H1 (cell line): Measurements from ENCODE around the gene KEL. TPM values are rescaled to one million over a fixed set of nuclear protein-coding genes. Genes with fewer than 3 reads are reported as not detected.

Experiments used
- CTCF ChIA-PET: fragments of 300-600 bp; sonication (Branson Sonifier 250); formaldehyde crosslinking; loops from one replicate; lab custom pipeline; 2021; ENCODE audit not compliant: partially characterized antibody; lab: Charles Lee
- POLR2A ChIA-PET: fragments of 300-600 bp; sonication (Branson Sonifier 250); formaldehyde crosslinking; loops from one replicate; lab custom pipeline; 2021; ENCODE audit warnings: inconsistent platforms; ENCODE audit not compliant: partially characterized antibody; lab: Charles Lee
- DNase-seq, 2 experiments: peaks; one replicate each; pipeline versions ENCODE4 v3.0.0 to v3.0.0-alpha.2; 2010 to 2022; ENCODE audit warnings: low spot score in 2 of 2, low read depth in 1 of 2, mixed read lengths in 1 of 2
- FAIRE-seq: peaks from 2 replicates; lab custom pipeline; 2011; peaks lifted over from hg19 to GRCh38; lab: Jason Lieb, UNC
- H2AFZ ChIP-seq: 2 replicates; pipeline ENCODE4 v1.8.1; 2012; ENCODE audit warnings: low read length, inconsistent platforms
- H2AK5ac ChIP-seq: 2 replicates; pipeline ENCODE4 v1.6.1; 2013; ENCODE audit warnings: low read depth, low read length
- H2BK120ac ChIP-seq: replicated peaks from 2 replicates; pipeline ENCODE3; 2013; ENCODE audit warnings: low read depth, low read length, inconsistent platforms
- H2BK12ac ChIP-seq: 2 replicates; pipeline ENCODE4 v1.6.1; 2013; ENCODE audit warnings: low read depth, low read length
- H2BK15ac ChIP-seq: 2 replicates; pipeline ENCODE4 v1.6.1; 2013; ENCODE audit warnings: low read length
- H2BK20ac ChIP-seq: 2 replicates; pipeline ENCODE4 v1.6.1; 2013; ENCODE audit warnings: low read length
- H2BK5ac ChIP-seq: 2 replicates; pipeline ENCODE4 v1.6.1; 2013; ENCODE audit warnings: low read depth, low read length
- H3K14ac ChIP-seq: 2 replicates; pipeline ENCODE4 v1.6.1; 2013; ENCODE audit warnings: inconsistent platforms; ENCODE audit not compliant: insufficient read length
- H3K18ac ChIP-seq: 2 replicates; pipeline ENCODE4 v1.6.1; 2013; ENCODE audit warnings: low read length; ENCODE audit errors: extremely low read depth
- H3K23ac ChIP-seq: 2 replicates; pipeline ENCODE4 v1.6.1; 2013; ENCODE audit warnings: inconsistent platforms; ENCODE audit not compliant: insufficient read length
- H3K23me2 ChIP-seq: 2 replicates; pipeline ENCODE4 v1.6.1; 2013; ENCODE audit warnings: low read depth, low read length
- H3K27ac ChIP-seq: 2 replicates; pipeline ENCODE4 v1.6.1; 2011; ENCODE audit warnings: low read depth, low read length, inconsistent platforms
- H3K27me3 ChIP-seq, 4 experiments: replicated peaks in 1 of 4; 1 replicate in 1 of 4; 2 replicates in 3 of 4; pipeline versions ENCODE4 v1.6.1 to v1.8.1; 2011 to 2013; ENCODE audit warnings: low read length in 3 of 4, mild to moderate bottlenecking in 3 of 4, inconsistent platforms in 2 of 4, mixed read lengths in 2 of 4, moderate library complexity in 1 of 4; ENCODE audit not compliant: control insufficient read depth in 3 of 4, insufficient read depth in 3 of 4; ENCODE audit errors: extremely low read depth in 1 of 4
- H3K36me3 ChIP-seq, 4 experiments: 2 replicates each; pipeline versions ENCODE4 v1.6.1 to v1.8.1; 2011 to 2013; ENCODE audit warnings: mild to moderate bottlenecking in 4 of 4, low read length in 3 of 4, moderate library complexity in 2 of 4, control low read depth in 1 of 4, inconsistent platforms in 1 of 4; ENCODE audit not compliant: insufficient read depth in 4 of 4, control insufficient read depth in 2 of 4
- H3K4ac ChIP-seq: replicated peaks from 2 replicates; pipeline ENCODE3; 2013; ENCODE audit warnings: low read length, low read depth, mixed read lengths, inconsistent platforms; ENCODE audit not compliant: insufficient read length
- H3K4me1 ChIP-seq, 4 experiments: replicated peaks in 1 of 4; 1 replicate in 1 of 4; 2 replicates in 3 of 4; pipeline versions ENCODE4 v1.6.1 to v1.8.1; 2011 to 2013; ENCODE audit warnings: low read length in 3 of 4, inconsistent platforms in 2 of 4, mixed read lengths in 1 of 4; ENCODE audit not compliant: insufficient read depth in 4 of 4, control insufficient read depth in 3 of 4
- H3K4me2 ChIP-seq, 2 experiments: 2 replicates each; pipeline versions ENCODE4 v1.6.1 to v1.8.1; 2011 to 2013; ENCODE audit warnings: low read depth in 2 of 2, low read length in 2 of 2, control low read depth in 1 of 2, inconsistent platforms in 1 of 2, mild to moderate bottlenecking in 1 of 2; ENCODE audit not compliant: insufficient read depth in 1 of 2
- H3K4me3 ChIP-seq, 4 experiments: fragments of 200-600, 300-600 bp in 1 of 4; sonication (generic), shearing (Covaris generic), sonication (Bioruptor Twin) in 1 of 4; 2 replicates each; pipeline versions ENCODE4 v1.5.1 to v1.8.1; 2011 to 2016; ENCODE audit warnings: low read length in 4 of 4, low read depth in 3 of 4, control low read depth in 2 of 4, inconsistent platforms in 2 of 4, mild to moderate bottlenecking in 2 of 4, mixed read lengths in 1 of 4, moderate library complexity in 1 of 4; ENCODE audit not compliant: insufficient read depth in 2 of 4; ENCODE audit errors: extremely low read depth in 1 of 4
- H3K56ac ChIP-seq: replicated peaks from 2 replicates; pipeline ENCODE3; 2013; ENCODE audit warnings: low read depth, mild to moderate bottlenecking, mixed read lengths, low read length, inconsistent platforms; ENCODE audit not compliant: insufficient read length
- H3K79me1 ChIP-seq: 2 replicates; pipeline ENCODE4 v1.6.1; 2013; ENCODE audit warnings: low read depth, low read length, control low read depth
- H3K79me2 ChIP-seq, 2 experiments: 2 replicates each; pipeline versions ENCODE4 v1.6.1 to v1.8.1; 2012 to 2013; ENCODE audit warnings: low read length in 2 of 2, mild to moderate bottlenecking in 2 of 2, inconsistent platforms in 1 of 2; ENCODE audit not compliant: insufficient read depth in 2 of 2, control insufficient read depth in 1 of 2
- H3K9ac ChIP-seq, 4 experiments: replicated peaks in 1 of 4; 1 replicate in 1 of 4; 2 replicates in 3 of 4; pipeline versions ENCODE4 v1.6.1 to v1.8.1; 2011 to 2013; ENCODE audit warnings: low read depth in 3 of 4, low read length in 3 of 4, control low read depth in 2 of 4, mild to moderate bottlenecking in 2 of 4, moderate library complexity in 2 of 4, inconsistent platforms in 1 of 4; ENCODE audit errors: extremely low read depth in 1 of 4
- H3K9me3 ChIP-seq, 2 experiments: 2 replicates each; pipeline versions ENCODE4 v1.6.1 to v1.8.1; 2012 to 2013; ENCODE audit warnings: mild to moderate bottlenecking in 2 of 2, moderate library complexity in 2 of 2, control low read depth in 1 of 2, inconsistent platforms in 1 of 2, low read depth in 1 of 2, low read length in 1 of 2, mixed read lengths in 1 of 2; ENCODE audit not compliant: insufficient read depth in 2 of 2
- H4K20me1 ChIP-seq, 2 experiments: replicated peaks in 1 of 2; 2 replicates each; pipeline versions ENCODE3 to v1.8.1; 2011 to 2013; ENCODE audit warnings: inconsistent platforms in 2 of 2, low read length in 2 of 2, mild to moderate bottlenecking in 1 of 2; ENCODE audit not compliant: insufficient read depth in 2 of 2, control insufficient read depth in 1 of 2
- H4K5ac ChIP-seq: 2 replicates; pipeline ENCODE4 v1.6.1; 2013; ENCODE audit warnings: low read length, low read depth, mixed read lengths, inconsistent platforms; ENCODE audit not compliant: insufficient read length
- H4K8ac ChIP-seq: 2 replicates; pipeline ENCODE4 v1.8.0; 2013; ENCODE audit warnings: mild to moderate bottlenecking, moderate library complexity, low read length, inconsistent platforms; ENCODE audit not compliant: insufficient read depth; ENCODE audit errors: extremely low read depth
- H4K91ac ChIP-seq: replicated peaks from 2 replicates; pipeline ENCODE3; 2013; ENCODE audit warnings: low read length, mixed read lengths, inconsistent platforms; ENCODE audit not compliant: insufficient read length
- CHD1 ChIP-seq: IDR thresholded peaks from 2 replicates; pipeline ENCODE4 v1.6.1; 2012; ENCODE audit warnings: low read depth, low read length, improper control_type of control experiment
- CTBP2 ChIP-seq: IDR thresholded peaks from 2 replicates; pipeline ENCODE4 v1.7.0; 2011; ENCODE audit warnings: borderline replicate concordance, mild to moderate bottlenecking, moderate library complexity, mixed read lengths, low read length; ENCODE audit not compliant: insufficient read depth, insufficient read length
- EGR1 ChIP-seq: IDR thresholded peaks from 2 replicates; pipeline ENCODE4 v1.6.1; 2011; ENCODE audit warnings: low read depth, low read length, borderline replicate concordance
- FOSL1 ChIP-seq: IDR thresholded peaks from 2 replicates; pipeline ENCODE4 v1.6.1; 2011; ENCODE audit warnings: mild to moderate bottlenecking, low read depth, low read length, moderate library complexity; ENCODE audit not compliant: insufficient read depth
- JUND ChIP-seq: IDR thresholded peaks from 2 replicates; pipeline ENCODE4 v1.6.1; 2011; ENCODE audit warnings: mild to moderate bottlenecking, improper control_type of control experiment, low read length
- KDM5A ChIP-seq: fragments of 200-600 bp; IDR thresholded peaks from 2 replicates; pipeline ENCODE4 v1.7.1; 2012; ENCODE audit warnings: mild to moderate bottlenecking, low read length, inconsistent platforms, mixed read lengths
- NANOG ChIP-seq: IDR thresholded peaks from 2 replicates; pipeline ENCODE4 v1.6.1; 2011; ENCODE audit warnings: low read length, low read depth, mild to moderate bottlenecking, inconsistent platforms; ENCODE audit not compliant: insufficient read depth, poor library complexity, severe bottlenecking
- RNF2 ChIP-seq: fragments of 200-900, 300-1000 bp; sonication (generic); IDR thresholded peaks from 2 replicates; pipeline ENCODE4 v1.7.1; 2016; ENCODE audit warnings: borderline replicate concordance, low read depth, mild to moderate bottlenecking, antibody characterized with exemption, low read length; ENCODE audit not compliant: poor library complexity, severe bottlenecking; ENCODE audit errors: missing control alignments
- TBP ChIP-seq: IDR thresholded peaks from 2 replicates; pipeline ENCODE4 v1.6.1; 2011; ENCODE audit warnings: low read depth, low read length, improper control_type of control experiment
- ZNF274 ChIP-seq: IDR thresholded peaks from 2 replicates; pipeline ENCODE4 v1.7.0; 2012; ENCODE audit warnings: low read length, borderline replicate concordance; ENCODE audit errors: extremely low read depth
- WGBS, 2 experiments: shearing (Covaris generic) in 1 of 2; methylation state at CpG; one replicate each; pipeline versions ENCODE4 v1.1.6 to v1.1.7; 2013 to 2015; ENCODE audit warnings: low lambda C conversion rate in 2 of 2, mixed read lengths in 2 of 2, inconsistent platforms in 1 of 2, low coverage in 1 of 2, missing lambda C conversion rate in 1 of 2; ENCODE audit not compliant: insufficient replicate concordance in 2 of 2, insufficient coverage in 1 of 2, insufficient read length in 1 of 2; ENCODE audit errors: extremely low coverage in 1 of 2, missing lambda C conversion rate in 1 of 2; 5-methylcytosine and 5-hydroxymethylcytosine counted together
- polyA plus RNA-seq, 7 experiments: library from polyadenylated mRNA; depleted of rRNA in 3 of 7; stranded (reverse) in 5 of 7; unstranded in 2 of 7; fragments of >200 nt in 5 of 7; fragments of 200-250 nt in 2 of 7; gene quantifications; 1 replicate in 5 of 7; 2 replicates in 1 of 7; 4 replicates in 1 of 7; pipeline versions ENCODE4 v1.2.1 to v1.2.3, GENCODE V29; 2011 to 2013; ENCODE audit warnings: missing spikeins in 2 of 7, mixed read lengths in 2 of 7
- total RNA-seq: library from RNA; stranded (reverse); fragmentation: NEBNext Ultra II Directional; extraction: Animal tissue kit (Norgen Biotek cat#: 25700); gene quantifications from 2 replicates; pipeline ENCODE4 v1.2.1, GENCODE V29; 2021
- TF ChIP-seq, protein P1 (sequence below): IDR thresholded peaks from 2 replicates; pipeline ENCODE4 v1.6.1; 2012; ENCODE audit warnings: inconsistent platforms
- TF ChIP-seq, protein P2 (sequence below): IDR thresholded peaks from 2 replicates; pipeline ENCODE4 v1.6.1; 2012; ENCODE audit warnings: inconsistent platforms

KEL gene
- total and polyA plus RNA-seq, 2 of the 8 experiments (the other 6 are each of a cell fraction or from before 2014, with no cell fraction given) = 1.8 to 1.9 TPM

DNA sequence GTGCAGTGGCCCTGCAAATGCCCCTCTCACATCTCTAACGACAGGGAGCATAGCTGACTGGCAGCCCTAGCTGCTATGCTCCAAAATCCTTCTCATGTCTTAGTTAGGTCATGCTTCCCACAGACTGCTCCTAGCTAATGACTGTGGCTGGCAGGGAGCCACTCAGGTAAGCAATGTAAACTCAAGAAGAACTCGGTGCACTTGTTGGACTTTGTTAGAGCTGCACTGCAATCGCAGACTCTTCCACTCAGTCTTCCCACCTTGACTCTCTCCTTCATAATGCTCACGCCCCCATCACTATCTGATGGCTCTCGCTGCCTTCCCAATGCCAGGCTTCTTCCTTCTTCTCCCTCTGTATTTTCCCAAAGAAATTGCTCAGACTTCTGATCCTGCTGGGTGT, 40.7 kb upstream of the KEL start:
- Histone ChIP-seq H2BK5ac (no peak overlapping the region), H2AK5ac (no peak overlapping the region), H3K4me2 (no peak overlapping the region), H2BK20ac (no peak overlapping the region), H3K79me2 (no peaks in the 10 kb centered on the region), H3K27ac (no peak overlapping the region), H3K23me2 (no peaks in the 10 kb centered on the region), H2BK12ac (no peak overlapping the region), H3K14ac (no peak overlapping the region), H4K8ac (no peak overlapping the region), H3K9me3 (no peaks in the 10 kb centered on the region; a peak in 1 of 4 replicates), H4K20me1 (no peaks in the 10 kb centered on the region), H2BK15ac (no peak overlapping the region), H3K56ac (no peak overlapping the region), H4K5ac (no peak overlapping the region), H3K27me3 (no peaks in the 10 kb centered on the region), H3K23ac (no peak overlapping the region), H3K79me1 (no peaks in the 10 kb centered on the region), H2BK120ac (no peak overlapping the region), H3K4ac (no peak overlapping the region), H3K4me1 (no peaks in the 10 kb centered on the region), H3K4me3 (no peak overlapping the region), H3K36me3 (no peaks in the 10 kb centered on the region), H3K18ac (no peak overlapping the region), H3K9ac (no peak overlapping the region), H4K91ac (no peak overlapping the region), H2AFZ (peak overlapping the region; percentile 98)
- FAIRE-seq (no peak), DNase-seq (no peak)
- POLR2A ChIA-PET = no interaction called here
- WGBS, 2 experiments = 93% methylated on average over 5 of the region's 5 CpGs; no CpG with 5 or more reads in 1 of the 2 experiments
- CTCF ChIA-PET = interaction anchor here (0.7 to 19.0 kb wide), 75 partner anchors 8 to 683 kb away, joined by 3 to 480 read pairs (median 4); partner anchors contain the start of genes EPHB6, OR9A2, TAS2R40 and TRPV5
- TF ChIP-seq RNF2 (no peak), NANOG (no peak), EGR1 (no peak), FOSL1 (no peak), CHD1 (no peak), KDM5A (no peak), TBP (no peak), CTBP2 (no peak), JUND (no peak), ZNF274 (no peak)
- TF ChIP-seq, protein P1, sequence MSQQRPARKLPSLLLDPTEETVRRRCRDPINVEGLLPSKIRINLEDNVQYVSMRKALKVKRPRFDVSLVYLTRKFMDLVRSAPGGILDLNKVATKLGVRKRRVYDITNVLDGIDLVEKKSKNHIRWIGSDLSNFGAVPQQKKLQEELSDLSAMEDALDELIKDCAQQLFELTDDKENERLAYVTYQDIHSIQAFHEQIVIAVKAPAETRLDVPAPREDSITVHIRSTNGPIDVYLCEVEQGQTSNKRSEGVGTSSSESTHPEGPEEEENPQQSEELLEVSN = no peak
- TF ChIP-seq, protein P2, sequence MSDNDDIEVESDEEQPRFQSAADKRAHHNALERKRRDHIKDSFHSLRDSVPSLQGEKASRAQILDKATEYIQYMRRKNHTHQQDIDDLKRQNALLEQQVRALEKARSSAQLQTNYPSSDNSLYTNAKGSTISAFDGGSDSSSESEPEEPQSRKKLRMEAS = no peak
